ENCODE data around the gene ATP11A.
"Not testable (repeated sequence)": the region's sequence is repeated elsewhere in the genome, so short reads cannot be mapped to it uniquely, and the experiment has no call there.

The ATP11A gene

GRCh38 chr13:112774829-112775565, 85.2 kb downstream of the ATP11A start:
- DNase-seq (ENCODE audit: low read depth in 2 of 2) = no peak

GRCh38 chr13:112775791-112776279, 86.0 kb downstream of the ATP11A start:
- no peak for DNase-seq (ENCODE audit: low read depth in 2 of 2)

- no peak for DNase-seq (ENCODE audit: low read depth in 2 of 2)
Measured at GRCh38 chr13:112776354-112776753, 86.5 kb downstream of the ATP11A start.

- DNase-seq (ENCODE audit: low read depth in 2 of 2) = no peak
Measured at GRCh38 chr13:112776971-112777370, 87.1 kb downstream of the ATP11A start.

GRCh38 chr13:112777637-112778406, 88.0 kb downstream of the ATP11A start:
- no peak for DNase-seq (ENCODE audit: low read depth in 2 of 2)

GRCh38 chr13:112779856-112780604, 90.2 kb downstream of the ATP11A start:
- DNase-seq (ENCODE audit: low read depth in 2 of 2) = no peak

- DNase-seq (ENCODE audit: low read depth in 2 of 2) = no peak
Measured at GRCh38 chr13:112781287-112781686, 91.4 kb downstream of the ATP11A start.

GRCh38 chr13:112781881-112782361, 92.1 kb downstream of the ATP11A start:
- no peak for DNase-seq (ENCODE audit: low read depth in 2 of 2)

GRCh38 chr13:112782429-112783010, 92.7 kb downstream of the ATP11A start:
- DNase-seq (ENCODE audit: low read depth in 2 of 2) = no peak

- DNase-seq (ENCODE audit: low read depth in 2 of 2) = no peak
Measured at GRCh38 chr13:112783135-112783977, 93.5 kb downstream of the ATP11A start.

- no peak for DNase-seq (ENCODE audit: low read depth in 2 of 2)
Measured at GRCh38 chr13:112783978-112784371, 94.1 kb downstream of the ATP11A start.

GRCh38 chr13:112784811-112785482, 95.1 kb downstream of the ATP11A start:
- no peak for DNase-seq (ENCODE audit: low read depth in 2 of 2)

GRCh38 chr13:112785483-112785856, 95.6 kb downstream of the ATP11A start:
- DNase-seq (ENCODE audit: low read depth in 2 of 2) = no peak

GRCh38 chr13:112786810-112787209, 97.0 kb downstream of the ATP11A start:
- DNase-seq (ENCODE audit: low read depth in 2 of 2) = not testable (repeated sequence)

GRCh38 chr13:112790735-112791641, 101.2 kb downstream of the ATP11A start:
- no peak for DNase-seq (ENCODE audit: low read depth in 2 of 2)

GRCh38 chr13:112791663-112792440, 102.0 kb downstream of the ATP11A start:
- DNase-seq (ENCODE audit: low read depth in 2 of 2) = no peak

GRCh38 chr13:112792511-112792910, 102.7 kb downstream of the ATP11A start:
- no peak for DNase-seq (ENCODE audit: low read depth in 2 of 2)

All from stimulated activated CD8-positive, alpha-beta memory T cell treated with anti-CD3 and anti-CD28 coated beads, Interleukin-2, amount 100 ng/mL, for 1 hour (primary cell).